ENCODE data around the gene IZUMO1R. TPM values are rescaled to one million over a fixed set of nuclear protein-coding genes. Genes with fewer than 3 reads are reported as not detected.

The IZUMO1R gene
- total and polyA plus RNA-seq, 2 of the 8 experiments (the other 6 are each of a cell fraction or from before 2014, with no cell fraction given): not detected

GRCh38 chr11:94310191-94310875 is 6.0 kb downstream of the IZUMO1R start:
- no peak overlapping the region for H2BK5ac ChIP-seq (ENCODE audit: low read depth, low read length)
- H3K9me3 ChIP-seq (ENCODE audit: insufficient read depth in 2 of 2, low read depth in 1 of 2, low read length in 1 of 2): no peaks in the 10 kb centered on the region
- H2AFZ ChIP-seq (ENCODE audit: low read length): no peak overlapping the region
- no peak overlapping the region for H3K56ac ChIP-seq (replicated peaks; ENCODE audit: insufficient read length, low read depth, low read length)
- H2BK15ac ChIP-seq (ENCODE audit: low read length): no peak overlapping the region
- DNase-seq (ENCODE audit: low read depth in 1 of 2, low spot score in 2 of 2) (no peak), FAIRE-seq (no peak)
- H3K79me1 ChIP-seq (ENCODE audit: low read depth, low read length): no peaks in the 10 kb centered on the region
- no peak overlapping the region for H2BK12ac ChIP-seq (ENCODE audit: low read depth, low read length)
- 95% methylated on average over 5 of the region's 5 CpGs; no CpG with 5 or more reads in 1 of the 2 experiments for WGBS, 2 experiments (ENCODE audit: extremely low coverage in 1 of 2, insufficient coverage in 1 of 2, insufficient read length in 1 of 2, insufficient replicate concordance in 2 of 2, low coverage in 1 of 2, low lambda C conversion rate in 2 of 2, missing lambda C conversion rate in 1 of 2)
- no peaks in the 10 kb centered on the region for H3K4me1 ChIP-seq (replicated peaks in 1 of 4; ENCODE audit: control insufficient read depth in 3 of 4, insufficient read depth in 4 of 4, low read length in 3 of 4)
- H3K4me2 ChIP-seq (ENCODE audit: insufficient read depth in 1 of 2, low read depth in 2 of 2, low read length in 2 of 2): no peak overlapping the region
- no peak overlapping the region for H3K9ac ChIP-seq (replicated peaks in 1 of 4; ENCODE audit: extremely low read depth in 1 of 4, low read depth in 3 of 4, low read length in 3 of 4)
- no peaks in the 10 kb centered on the region for H3K79me2 ChIP-seq (ENCODE audit: control insufficient read depth in 1 of 2, insufficient read depth in 2 of 2, low read length in 2 of 2)
- no peak overlapping the region for H4K8ac ChIP-seq (ENCODE audit: extremely low read depth, insufficient read depth, low read length)
- H2AK5ac ChIP-seq (ENCODE audit: low read depth, low read length): no peak overlapping the region
- no peaks in the 10 kb centered on the region for H3K36me3 ChIP-seq (ENCODE audit: control insufficient read depth in 2 of 4, insufficient read depth in 4 of 4, low read length in 3 of 4)
- no peak overlapping the region for H3K18ac ChIP-seq (ENCODE audit: extremely low read depth, low read length)
- H2BK20ac ChIP-seq (ENCODE audit: low read length): no peak overlapping the region
- no peak overlapping the region for H2BK120ac ChIP-seq (replicated peaks; ENCODE audit: low read depth, low read length)
- H3K27ac ChIP-seq (ENCODE audit: low read depth, low read length): no peak overlapping the region
- no peak overlapping the region for H3K23ac ChIP-seq (ENCODE audit: insufficient read length)
- no peaks in the 10 kb centered on the region for H4K20me1 ChIP-seq (replicated peaks in 1 of 2; ENCODE audit: control insufficient read depth in 1 of 2, insufficient read depth in 2 of 2, low read length in 2 of 2)
- H3K27me3 ChIP-seq (replicated peaks in 1 of 4; ENCODE audit: control insufficient read depth in 3 of 4, extremely low read depth in 1 of 4, insufficient read depth in 3 of 4, low read length in 3 of 4): no peaks in the 10 kb centered on the region
- CTCF ChIA-PET (ENCODE audit: partially characterized antibody): interaction anchor here (0.6 to 8.3 kb wide), 8 partner anchors 8 to 991 kb away, joined by 3 to 60 read pairs (median 8); no protein-coding TSS in a partner anchor
- POLR2A ChIA-PET (ENCODE audit: partially characterized antibody): no interaction called here
- H4K91ac ChIP-seq (replicated peaks; ENCODE audit: insufficient read length, low read length): no peak overlapping the region
- no peak overlapping the region for H4K5ac ChIP-seq (ENCODE audit: insufficient read length, low read depth, low read length)
- no peaks in the 10 kb centered on the region for H3K23me2 ChIP-seq (ENCODE audit: low read depth, low read length)
- no peak overlapping the region for H3K4ac ChIP-seq (replicated peaks; ENCODE audit: insufficient read length, low read depth, low read length)
- no peak overlapping the region for H3K14ac ChIP-seq (ENCODE audit: insufficient read length)
- H3K4me3 ChIP-seq (ENCODE audit: extremely low read depth in 1 of 4, insufficient read depth in 2 of 4, low read depth in 3 of 4, low read length in 4 of 4): no peak overlapping the region
- TF ChIP-seq RNF2 (IDR thresholded peaks at IDR 0.05; ENCODE audit: borderline replicate concordance, low read depth, low read length, missing control alignments, poor library complexity, severe bottlenecking) (no peak), RFX5 (IDR thresholded peaks at IDR 0.05; ENCODE audit: borderline replicate concordance, low read depth, low read length) (no peak), MAFK (IDR thresholded peaks at IDR 0.05; ENCODE audit: low read depth, low read length) (no peak), POLR2AphosphoS5 (IDR thresholded peaks at IDR 0.05; ENCODE audit: low read depth, low read length) (no peak), SP1 (IDR thresholded peaks at IDR 0.05; ENCODE audit: low read depth, low read length) (no peak), TCF12 (IDR thresholded peaks at IDR 0.05; ENCODE audit: low read depth, low read length) (no peak), SAP30 (IDR thresholded peaks at IDR 0.05; ENCODE audit: insufficient read depth, insufficient replicate concordance, low read length) (no peak), BCL11A (IDR thresholded peaks at IDR 0.05; ENCODE audit: low read depth in 2 of 2, low read length in 2 of 2) (no peak), TAF7 (optimal IDR thresholded peaks at IDR 0.05; ENCODE audit: borderline replicate concordance, low read depth, low read length) (no peak), JUND (IDR thresholded peaks at IDR 0.05; ENCODE audit: low read length) (no peak), EGR1 (IDR thresholded peaks at IDR 0.05; ENCODE audit: borderline replicate concordance, low read depth, low read length) (no peak)
- TF ChIP-seq, protein P1, sequence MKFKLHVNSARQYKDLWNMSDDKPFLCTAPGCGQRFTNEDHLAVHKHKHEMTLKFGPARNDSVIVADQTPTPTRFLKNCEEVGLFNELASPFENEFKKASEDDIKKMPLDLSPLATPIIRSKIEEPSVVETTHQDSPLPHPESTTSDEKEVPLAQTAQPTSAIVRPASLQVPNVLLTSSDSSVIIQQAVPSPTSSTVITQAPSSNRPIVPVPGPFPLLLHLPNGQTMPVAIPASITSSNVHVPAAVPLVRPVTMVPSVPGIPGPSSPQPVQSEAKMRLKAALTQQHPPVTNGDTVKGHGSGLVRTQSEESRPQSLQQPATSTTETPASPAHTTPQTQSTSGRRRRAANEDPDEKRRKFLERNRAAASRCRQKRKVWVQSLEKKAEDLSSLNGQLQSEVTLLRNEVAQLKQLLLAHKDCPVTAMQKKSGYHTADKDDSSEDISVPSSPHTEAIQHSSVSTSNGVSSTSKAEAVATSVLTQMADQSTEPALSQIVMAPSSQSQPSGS (IDR thresholded peaks at IDR 0.05; ENCODE audit: low read length): no peak

Measured in H1 (cell line).